Neural crest cell (in vitro differentiated cells): ENCODE results near the gene FGA. TPM values are rescaled to one million over a fixed set of nuclear protein-coding genes. Genes with fewer than 3 reads are reported as not detected.

ENCODE experiments used
- DNase-seq: peaks from one replicate; pipeline ENCODE4 v3.0.0; 2021; ENCODE audit warnings: low read depth, mixed read lengths, low spot score
- H3K27ac Mint-ChIP-seq: one replicate; pipeline ENCODE4 v1.8.0; 2021; ENCODE audit warnings: mild to moderate bottlenecking, mixed read lengths; ENCODE audit not compliant: unreplicated experiment
- H3K27me3 Mint-ChIP-seq: 2 replicates; pipeline ENCODE4 v1.8.0; 2021; ENCODE audit warnings: low read depth, mild to moderate bottlenecking, mixed read lengths
- H3K36me3 Mint-ChIP-seq: 2 replicates; pipeline ENCODE4 v1.8.0; 2021; ENCODE audit warnings: low read depth, mild to moderate bottlenecking, mixed read lengths
- H3K4me1 Mint-ChIP-seq: 2 replicates; pipeline ENCODE4 v1.8.0; 2021; ENCODE audit warnings: mixed read lengths
- H3K4me3 Mint-ChIP-seq: one replicate; pipeline ENCODE4 v1.8.0; 2021; ENCODE audit warnings: mild to moderate bottlenecking, mixed read lengths
- H3K9me3 Mint-ChIP-seq: 2 replicates; pipeline ENCODE4 v1.8.0; 2021; ENCODE audit warnings: mixed read lengths
- total RNA-seq: library from RNA; stranded (reverse); gene quantifications from 2 replicates; pipeline ENCODE4 v1.2.1, GENCODE V29; 2021
- TF ChIP-seq, protein P1 (sequence below): fragments of 200-600 bp; sonication (generic); conservative IDR thresholded peaks from 2 replicates; pipeline ENCODE4 v1.5.0; 2021; ENCODE audit warnings: antibody characterized with exemption, mild to moderate bottlenecking

The FGA gene
- total RNA-seq, 1 donor from 2014 or later, result not detected

DNA sequence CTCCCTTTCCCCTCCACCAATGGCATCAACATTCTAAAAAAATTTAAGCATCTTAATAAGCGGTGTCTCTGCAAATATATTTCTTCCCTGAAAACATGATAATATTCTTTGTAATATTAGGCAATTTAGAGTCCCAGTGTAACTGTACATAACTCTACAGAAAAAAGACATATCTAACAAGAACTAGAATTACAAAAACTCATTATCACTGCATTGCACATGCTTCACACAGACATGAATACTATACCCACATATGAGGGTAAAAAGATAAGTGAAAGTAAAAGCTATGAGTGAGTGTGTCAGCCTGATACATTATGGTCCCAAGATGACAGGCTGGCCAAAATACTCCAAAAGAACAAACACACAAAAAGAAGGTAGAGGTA is 30.1 kb downstream of the FGA start:
- DNase-seq, result no peak
- TF ChIP-seq, protein P1, sequence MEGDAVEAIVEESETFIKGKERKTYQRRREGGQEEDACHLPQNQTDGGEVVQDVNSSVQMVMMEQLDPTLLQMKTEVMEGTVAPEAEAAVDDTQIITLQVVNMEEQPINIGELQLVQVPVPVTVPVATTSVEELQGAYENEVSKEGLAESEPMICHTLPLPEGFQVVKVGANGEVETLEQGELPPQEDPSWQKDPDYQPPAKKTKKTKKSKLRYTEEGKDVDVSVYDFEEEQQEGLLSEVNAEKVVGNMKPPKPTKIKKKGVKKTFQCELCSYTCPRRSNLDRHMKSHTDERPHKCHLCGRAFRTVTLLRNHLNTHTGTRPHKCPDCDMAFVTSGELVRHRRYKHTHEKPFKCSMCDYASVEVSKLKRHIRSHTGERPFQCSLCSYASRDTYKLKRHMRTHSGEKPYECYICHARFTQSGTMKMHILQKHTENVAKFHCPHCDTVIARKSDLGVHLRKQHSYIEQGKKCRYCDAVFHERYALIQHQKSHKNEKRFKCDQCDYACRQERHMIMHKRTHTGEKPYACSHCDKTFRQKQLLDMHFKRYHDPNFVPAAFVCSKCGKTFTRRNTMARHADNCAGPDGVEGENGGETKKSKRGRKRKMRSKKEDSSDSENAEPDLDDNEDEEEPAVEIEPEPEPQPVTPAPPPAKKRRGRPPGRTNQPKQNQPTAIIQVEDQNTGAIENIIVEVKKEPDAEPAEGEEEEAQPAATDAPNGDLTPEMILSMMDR, result no peak
- Mint-ChIP-seq H3K27me3 (peaks cover 14% of the 10 kb centered on the region), H3K4me3 (no peak overlapping the region), H3K27ac (no peak overlapping the region), H3K4me1 (no peaks in the 10 kb centered on the region), H3K36me3 (no peaks in the 10 kb centered on the region), H3K9me3 (no peaks in the 10 kb centered on the region)

DNA sequence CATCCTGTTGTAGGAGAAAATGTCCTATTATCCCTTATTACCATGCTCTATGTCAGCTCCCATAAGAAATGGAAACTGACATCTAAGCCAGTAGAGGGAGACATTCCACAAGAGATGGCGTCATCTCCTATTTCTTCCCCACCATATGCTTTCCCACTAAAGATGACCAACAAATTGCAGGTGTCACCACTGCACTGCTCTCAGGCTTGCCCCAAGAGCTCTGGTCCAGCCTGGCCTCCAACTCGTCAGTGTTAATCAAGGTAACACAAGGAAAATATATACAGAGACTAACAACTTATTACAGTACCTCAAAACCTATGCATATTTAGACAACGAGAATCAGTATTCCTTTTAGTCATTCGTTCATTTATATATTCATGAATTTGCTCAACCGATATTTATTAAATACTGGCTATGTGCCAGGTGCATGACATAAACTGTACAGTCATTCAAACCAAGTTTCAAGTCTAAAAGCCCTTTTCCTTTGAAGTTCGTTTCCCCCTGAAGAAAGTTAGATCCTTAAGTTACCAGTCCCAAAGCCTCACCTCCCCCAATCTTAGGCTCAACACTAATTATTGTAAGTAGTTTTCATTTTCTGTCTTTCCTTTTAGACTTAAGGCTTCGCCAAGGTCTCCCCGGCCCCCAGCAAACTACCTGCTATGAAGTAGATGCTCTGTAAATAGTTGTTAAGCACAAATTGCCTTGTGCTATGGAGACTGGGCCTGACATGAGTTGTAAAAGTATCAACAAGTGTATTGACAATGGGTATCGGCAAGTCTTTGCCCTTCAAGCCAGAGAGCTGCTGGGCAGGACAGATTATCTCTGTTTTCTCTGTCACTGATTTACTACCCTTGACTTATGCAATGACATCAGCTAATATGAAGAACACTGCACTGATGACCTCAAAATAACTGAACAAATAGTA is 30.8 kb downstream of the FGA start:
- no peak for DNase-seq
- H3K4me1 Mint-ChIP-seq, result no peaks in the 10 kb centered on the region
- no peak overlapping the region for H3K27ac Mint-ChIP-seq
- peaks cover 14% of the 10 kb centered on the region for H3K27me3 Mint-ChIP-seq
- H3K9me3 Mint-ChIP-seq, result no peaks in the 10 kb centered on the region
- TF ChIP-seq, protein P1, result peak; percentile 77
- no peak overlapping the region for H3K4me3 Mint-ChIP-seq
- no peaks in the 10 kb centered on the region for H3K36me3 Mint-ChIP-seq

DNA sequence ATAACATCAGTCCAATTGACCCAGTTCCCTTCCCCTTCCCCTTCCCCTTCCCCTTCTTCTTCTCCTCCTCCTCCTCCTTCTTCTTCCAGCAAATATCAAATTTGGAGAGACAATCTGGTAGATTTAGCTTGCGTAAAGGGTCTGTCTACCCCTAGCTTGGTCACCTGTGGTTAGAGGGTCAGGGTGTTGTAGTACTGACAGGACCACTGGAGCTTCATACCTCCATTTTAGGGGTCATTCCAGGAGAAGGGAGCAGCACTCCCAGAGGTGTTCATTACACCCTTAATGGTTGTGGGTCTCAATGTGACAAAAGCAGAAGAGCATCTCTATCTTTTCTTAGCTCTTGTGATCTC is 31.4 kb downstream of the FGA start:
- no peaks in the 10 kb centered on the region for H3K36me3 Mint-ChIP-seq
- H3K27ac Mint-ChIP-seq, result no peak overlapping the region
- H3K4me1 Mint-ChIP-seq, result no peaks in the 10 kb centered on the region
- TF ChIP-seq, protein P1, result no peak
- peaks cover 14% of the 10 kb centered on the region for H3K27me3 Mint-ChIP-seq
- no peak for DNase-seq
- H3K4me3 Mint-ChIP-seq, result no peak overlapping the region
- no peaks in the 10 kb centered on the region for H3K9me3 Mint-ChIP-seq

DNA sequence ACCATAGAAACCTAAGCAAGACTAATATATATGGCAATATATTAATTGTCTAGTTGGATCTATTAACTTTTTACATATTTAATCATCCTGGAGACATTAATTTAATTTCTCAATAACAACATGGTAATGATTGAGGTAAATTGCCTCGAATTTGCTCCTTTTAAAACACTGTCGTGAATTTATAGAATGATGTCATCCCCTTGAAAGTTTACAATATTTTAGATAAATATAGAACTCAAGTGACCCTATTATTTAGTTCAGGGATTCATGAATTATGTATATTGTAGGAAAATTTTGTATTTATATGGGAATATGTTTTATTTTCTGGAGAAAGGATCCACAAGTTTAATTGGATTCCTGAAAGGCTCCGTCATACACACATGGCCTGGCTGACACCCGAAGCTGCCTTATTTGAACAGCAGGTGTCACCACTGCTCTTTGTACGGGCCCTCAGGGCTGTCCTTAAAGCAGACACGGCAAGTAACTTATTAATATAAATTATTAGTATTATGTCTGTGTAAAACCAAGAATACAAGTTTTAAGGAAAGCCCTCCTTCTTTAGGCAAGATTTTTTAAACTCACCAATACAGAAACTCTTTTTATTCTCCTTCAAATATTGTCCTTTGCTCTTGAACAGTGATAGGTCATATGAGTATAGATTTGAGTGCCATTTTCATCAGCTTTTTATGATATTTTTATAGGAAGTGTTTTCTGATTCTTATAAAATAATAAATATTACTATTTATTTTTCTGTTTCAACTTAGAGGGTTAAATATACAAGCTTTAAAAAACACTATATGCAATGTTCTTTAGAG is 38.5 kb downstream of the FGA start:
- H3K27ac Mint-ChIP-seq, result no peak overlapping the region
- peaks cover 2% of the 10 kb centered on the region for H3K36me3 Mint-ChIP-seq
- peak overlapping the region; percentile 81 for H3K4me3 Mint-ChIP-seq
- peaks cover 19% of the 10 kb centered on the region for H3K4me1 Mint-ChIP-seq
- DNase-seq, result peak; percentile 55
- no peaks in the 10 kb centered on the region for H3K27me3 Mint-ChIP-seq
- TF ChIP-seq, protein P1, result peak; percentile 89
- H3K9me3 Mint-ChIP-seq, result no peaks in the 10 kb centered on the region

DNA sequence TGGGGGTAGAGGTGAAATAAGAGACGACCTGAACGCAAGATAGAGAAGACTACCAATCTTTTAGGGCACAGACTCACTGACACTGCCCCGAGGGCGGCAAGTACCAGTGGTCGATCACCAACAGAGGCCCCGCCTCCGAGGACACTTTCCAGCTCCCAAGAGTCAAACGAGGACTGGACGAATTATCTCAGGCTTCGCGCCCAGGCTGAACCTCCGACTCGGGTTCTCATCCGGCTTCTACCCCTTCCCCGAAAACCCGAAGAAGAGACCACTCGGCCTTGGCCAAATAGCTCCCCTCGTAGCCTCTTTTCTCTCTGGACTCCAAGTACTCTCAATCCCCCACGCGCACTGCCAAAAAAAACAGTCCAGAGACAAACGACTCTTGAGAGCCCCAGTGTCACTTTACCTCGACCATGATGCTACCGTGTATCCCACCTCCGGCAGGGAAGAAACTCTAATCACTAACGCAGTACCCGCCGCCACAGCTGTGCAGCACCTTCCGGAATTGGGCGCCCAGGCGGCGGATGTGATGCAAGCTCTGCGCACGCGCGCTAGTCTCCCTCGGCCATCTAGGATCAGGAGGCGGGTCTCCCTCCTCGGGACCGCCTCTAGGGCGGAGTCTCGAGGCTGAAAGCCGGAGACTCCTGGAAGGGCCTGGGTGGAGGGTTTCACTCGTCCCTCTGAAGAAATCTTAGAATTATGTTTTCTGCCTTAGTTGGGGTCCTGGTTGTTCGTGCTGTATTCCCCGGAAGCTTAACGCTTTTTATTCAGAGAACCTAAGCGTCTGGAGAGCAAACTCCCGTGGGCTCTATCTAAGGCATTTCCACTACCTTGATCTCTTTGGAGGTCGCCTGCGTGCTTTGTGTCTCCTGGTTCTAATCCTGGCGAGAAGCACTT is 40.4 kb downstream of the FGA start, which contains the start of gene PLRG1:
Gene PLRG1 (minus strand): TSS at position 507 of the 897 bp plus-strand sequence. CDS start 92 bp downstream, at position 415.
- H3K27me3 Mint-ChIP-seq, result no peaks in the 10 kb centered on the region
- TF ChIP-seq, protein P1, result peak; percentile 50

More for the DNA sequence above, 40.4 kb downstream of the FGA start, which contains the start of gene PLRG1:
- DNase-seq, result peak; percentile 92
- Mint-ChIP-seq H3K27ac (peak within 1 kb of the TSS; percentile 89), H3K36me3 (peaks cover 2% of the 10 kb centered on the region), H3K9me3 (no peaks in the 10 kb centered on the region), H3K4me3 (peak within 1 kb of the TSS; percentile 99), H3K4me1 (peaks cover 19% of the 10 kb centered on the region)
